Vagina (tissue), 2 donors: ENCODE measurements around the gene ATP2A3. TPM values are rescaled to one million over a fixed set of nuclear protein-coding genes. Genes with fewer than 3 reads are reported as not detected.

ENCODE experiments used
- DNase-seq, 2 donors: peaks; one replicate each; pipeline ENCODE4 v3.0.0-alpha.2; 2017; ENCODE audit errors: extremely low spot score in 2 of 2
- H3K27ac ChIP-seq: fragments of 200-600 bp; sonication (generic); one replicate; pipeline ENCODE4 v1.5.1; 2019
- H3K27me3 ChIP-seq: fragments of 200-600 bp; sonication (generic); one replicate; pipeline ENCODE4 v1.5.1; 2019
- H3K36me3 ChIP-seq, 2 donors: fragments of 200-600 bp; sonication (generic); one replicate each; pipeline ENCODE4 v1.5.1; 2017 to 2019
- H3K4me1 ChIP-seq: fragments of 200-600 bp; sonication (generic); one replicate; pipeline ENCODE4 v1.5.1; 2019
- H3K4me3 ChIP-seq, 2 donors: fragments of 200-600 bp; sonication (generic); 1 replicate in 1 of 2; 2 replicates in 1 of 2; pipeline ENCODE4 v1.5.1; 2016 to 2019
- H3K9me3 ChIP-seq: fragments of 200-600 bp; sonication (generic); one replicate; pipeline ENCODE4 v1.5.1; 2019
- POLR2A ChIP-seq, 2 donors: fragments of 450-650 bp; IDR thresholded peaks; one replicate each; pipeline ENCODE4 v1.6.1; 2017; ENCODE audit warnings: antibody characterized with exemption in 2 of 2, mild to moderate bottlenecking in 2 of 2, moderate library complexity in 2 of 2
- POLR2AphosphoS5 ChIP-seq, 2 donors: sonication (generic); formaldehyde crosslinking; IDR thresholded peaks; one replicate each; pipeline ENCODE4 v1.9.0; 2017; ENCODE audit warnings: antibody characterized with exemption in 2 of 2, mild to moderate bottlenecking in 2 of 2, low read depth in 1 of 2; ENCODE audit not compliant: insufficient read depth in 1 of 2
- intact Hi-C: fragments of 100-400 bp; cut with DNase I; formaldehyde crosslinking; loops from one replicate; pipeline ENCODE4 v1.15.1; 2023
- total RNA-seq: library from RNA; depleted of rRNA; stranded (reverse); fragments of >200 nt; gene quantifications from one replicate; pipeline ENCODE4 v1.2.3, GENCODE V29; 2016
- TF ChIP-seq, protein P1 (sequence below), 3 experiments: fragments of 450-650 bp in 2 of 3; fragments of 200-600 bp in 1 of 3; sonication (generic) in 1 of 3; IDR thresholded peaks; one replicate each; pipeline ENCODE4 v1.5.1; 2017 to 2019; ENCODE audit warnings: antibody characterized with exemption in 3 of 3, mild to moderate bottlenecking in 2 of 3, moderate library complexity in 2 of 3

ATP2A3 gene
- total RNA-seq, 1 donor from 2014 or later, result 15.5 TPM

DNA sequence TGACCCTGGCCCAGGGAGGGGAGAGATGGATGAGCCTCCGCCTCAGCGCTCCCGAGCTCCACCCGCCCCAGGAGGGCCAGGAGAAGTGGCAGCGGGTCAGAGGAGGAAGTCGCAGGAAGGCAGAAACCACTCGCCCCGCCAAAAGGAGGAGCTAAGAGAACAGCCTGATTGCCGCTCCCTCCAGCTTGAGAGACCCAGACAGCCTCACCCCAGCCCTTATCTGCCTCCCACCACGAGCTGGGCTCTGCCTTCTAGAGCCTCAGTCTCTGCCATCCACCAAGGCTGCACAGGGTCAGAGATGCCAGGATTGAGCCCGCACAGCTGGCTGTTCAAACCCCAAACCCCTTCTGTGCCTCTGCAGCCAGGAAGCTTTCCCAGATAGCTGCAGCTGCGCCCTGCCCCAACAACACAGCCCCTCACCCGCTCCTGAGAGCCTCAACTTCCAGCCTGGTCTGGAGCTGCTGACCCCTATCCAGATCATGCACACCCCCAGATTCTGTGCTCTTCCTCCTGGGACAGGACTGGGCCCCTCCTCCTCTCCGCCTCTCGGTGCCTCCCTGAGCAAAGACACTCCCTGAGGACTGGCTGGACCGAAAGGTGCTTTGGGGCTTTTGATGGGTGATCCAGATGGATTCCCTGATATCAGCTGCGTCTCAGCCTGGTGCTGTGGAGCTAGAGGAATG is 1.0 kb upstream of the ATP2A3 start:
- Histone ChIP-seq H3K36me3 (no peaks in the 10 kb centered on the region), H3K4me3 (peak overlapping the region; percentile 45 to 56), H3K27me3 (no peaks in the 10 kb centered on the region), H3K4me1 (peaks cover 11% of the 10 kb centered on the region), H3K9me3 (no peaks in the 10 kb centered on the region), H3K27ac (peak overlapping the region; percentile 21)
- intact Hi-C loops, result no loop called here
- TF ChIP-seq POLR2A (IDR thresholded peaks at IDR 0.05) (no peak), POLR2AphosphoS5 (IDR thresholded peaks at IDR 0.05; ENCODE audit: insufficient read depth in 1 of 2, low read depth in 1 of 2) (peak in 1 of 2 donors; percentile 38)
- no peak for DNase-seq

DNA sequence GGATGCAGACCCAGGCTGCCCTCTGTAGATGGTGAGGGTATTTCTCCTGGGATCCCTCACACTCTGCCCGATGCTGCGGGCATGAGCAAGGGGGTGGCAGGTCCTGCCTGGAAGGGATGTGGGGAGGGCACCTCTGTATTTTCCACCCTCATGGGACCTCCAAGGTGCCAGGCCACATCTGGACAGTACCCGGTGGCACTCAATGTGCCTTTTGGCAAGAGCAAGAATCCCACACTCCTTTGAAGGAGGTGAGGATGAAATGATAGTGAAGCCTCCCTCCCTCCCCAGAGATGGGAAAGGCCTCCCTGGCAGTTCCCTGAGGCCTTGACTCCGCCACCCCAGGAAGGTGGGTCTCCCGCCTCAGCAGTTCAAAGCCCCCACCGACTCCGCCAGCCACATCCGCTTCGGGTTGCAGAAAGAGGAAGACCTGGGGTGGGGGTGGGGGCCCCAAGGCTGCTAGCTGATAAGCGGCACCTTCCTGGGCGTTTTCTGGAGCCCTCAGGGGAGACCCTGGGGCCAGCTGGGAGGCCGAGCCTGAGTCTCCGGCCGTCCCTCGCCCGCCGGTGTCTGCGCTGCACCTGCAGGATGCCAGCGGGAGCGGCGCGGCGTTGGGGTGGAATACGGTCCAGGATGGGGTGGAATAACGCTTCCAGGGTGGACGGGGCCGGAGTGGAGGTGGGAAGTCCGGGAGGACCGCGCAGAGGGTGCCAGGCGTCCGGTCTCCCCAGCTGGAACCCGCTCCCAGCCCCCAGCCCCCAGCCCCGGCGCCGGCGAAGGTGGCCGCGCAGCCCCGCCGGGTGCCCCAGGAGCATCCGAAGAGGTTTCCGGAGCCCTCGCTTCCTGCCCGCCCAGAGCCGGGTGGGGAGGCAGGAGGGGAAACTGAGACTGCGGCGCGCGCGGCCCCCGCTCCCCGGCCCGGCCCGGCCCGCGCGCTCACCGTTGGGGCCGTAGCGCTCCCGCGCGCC is 718 bp downstream of the ATP2A3 start:
- Histone ChIP-seq H3K27me3 (no peaks in the 10 kb centered on the region), H3K27ac (no peak overlapping the region), H3K4me1 (peaks cover 18% of the 10 kb centered on the region), H3K9me3 (no peaks in the 10 kb centered on the region), H3K4me3 (peak overlapping the region; percentile 45 to 56), H3K36me3 (no peaks in the 10 kb centered on the region)
- intact Hi-C loops, result no loop called here
- no peak for DNase-seq
- TF ChIP-seq POLR2AphosphoS5 (IDR thresholded peaks at IDR 0.05; ENCODE audit: insufficient read depth in 1 of 2, low read depth in 1 of 2) (peak in 1 of 2 donors; percentile 29), POLR2A (IDR thresholded peaks at IDR 0.05) (no peak)

DNA sequence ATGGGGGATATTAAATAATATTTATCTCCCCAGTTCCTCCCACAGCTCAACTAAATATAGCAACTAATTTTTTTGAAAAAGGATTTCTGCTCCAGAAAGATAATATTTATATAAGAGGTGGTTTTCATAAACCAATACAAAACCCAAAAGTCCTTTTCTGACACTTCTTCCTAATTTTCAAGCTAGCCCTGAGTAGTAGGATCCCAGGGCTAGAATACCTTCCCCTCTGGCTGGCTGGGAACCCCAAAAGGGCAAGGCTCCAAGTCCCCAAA is 1.3 kb downstream of the ATP2A3 start:
- Histone ChIP-seq H3K27ac (no peak overlapping the region), H3K27me3 (no peaks in the 10 kb centered on the region), H3K4me3 (peak overlapping the region in 1 of 2 donors; percentile 45), H3K36me3 (no peaks in the 10 kb centered on the region), H3K4me1 (peaks cover 18% of the 10 kb centered on the region), H3K9me3 (no peaks in the 10 kb centered on the region)
- intact Hi-C loops, result no loop called here
- no peak for TF ChIP-seq POLR2AphosphoS5 (IDR thresholded peaks at IDR 0.05; ENCODE audit: insufficient read depth in 1 of 2, low read depth in 1 of 2)
- TF ChIP-seq, protein P1, sequence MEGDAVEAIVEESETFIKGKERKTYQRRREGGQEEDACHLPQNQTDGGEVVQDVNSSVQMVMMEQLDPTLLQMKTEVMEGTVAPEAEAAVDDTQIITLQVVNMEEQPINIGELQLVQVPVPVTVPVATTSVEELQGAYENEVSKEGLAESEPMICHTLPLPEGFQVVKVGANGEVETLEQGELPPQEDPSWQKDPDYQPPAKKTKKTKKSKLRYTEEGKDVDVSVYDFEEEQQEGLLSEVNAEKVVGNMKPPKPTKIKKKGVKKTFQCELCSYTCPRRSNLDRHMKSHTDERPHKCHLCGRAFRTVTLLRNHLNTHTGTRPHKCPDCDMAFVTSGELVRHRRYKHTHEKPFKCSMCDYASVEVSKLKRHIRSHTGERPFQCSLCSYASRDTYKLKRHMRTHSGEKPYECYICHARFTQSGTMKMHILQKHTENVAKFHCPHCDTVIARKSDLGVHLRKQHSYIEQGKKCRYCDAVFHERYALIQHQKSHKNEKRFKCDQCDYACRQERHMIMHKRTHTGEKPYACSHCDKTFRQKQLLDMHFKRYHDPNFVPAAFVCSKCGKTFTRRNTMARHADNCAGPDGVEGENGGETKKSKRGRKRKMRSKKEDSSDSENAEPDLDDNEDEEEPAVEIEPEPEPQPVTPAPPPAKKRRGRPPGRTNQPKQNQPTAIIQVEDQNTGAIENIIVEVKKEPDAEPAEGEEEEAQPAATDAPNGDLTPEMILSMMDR (IDR thresholded peaks at IDR 0.05), result no peak
- no peak for TF ChIP-seq POLR2A (IDR thresholded peaks at IDR 0.05)
- DNase-seq, result no peak

- no peak overlapping the region for H3K4me3 ChIP-seq
Observed at GRCh38 chr17:3962217-3962964, 1.8 kb downstream of the ATP2A3 start.

GRCh38 chr17:3961564-3962047 is 2.6 kb downstream of the ATP2A3 start:
- no peak overlapping the region for H3K4me3 ChIP-seq
- DNase-seq, result no peak
- H3K27me3 ChIP-seq, result no peaks in the 10 kb centered on the region
- no peak for TF ChIP-seq POLR2A (IDR thresholded peaks at IDR 0.05)
- TF ChIP-seq, protein P1 (IDR thresholded peaks at IDR 0.05), result no peak
- TF ChIP-seq POLR2AphosphoS5 (IDR thresholded peaks at IDR 0.05; ENCODE audit: insufficient read depth in 1 of 2, low read depth in 1 of 2), result no peak
- no peak overlapping the region for H3K27ac ChIP-seq
- no peaks in the 10 kb centered on the region for H3K9me3 ChIP-seq
- intact Hi-C loops, result no loop called here
- no peaks in the 10 kb centered on the region for H3K36me3 ChIP-seq
- peaks cover 18% of the 10 kb centered on the region for H3K4me1 ChIP-seq

More at GRCh38 chr17:3962217-3962964, 1.8 kb downstream of the ATP2A3 start:
- Histone ChIP-seq H3K27ac (no peak overlapping the region), H3K4me1 (peaks cover 18% of the 10 kb centered on the region), H3K36me3 (no peaks in the 10 kb centered on the region), H3K9me3 (no peaks in the 10 kb centered on the region), H3K27me3 (no peaks in the 10 kb centered on the region)
- TF ChIP-seq, protein P1 (IDR thresholded peaks at IDR 0.05), result no peak
- intact Hi-C loops, result no loop called here
- no peak for DNase-seq
